K562 (cell line): ENCODE results near the gene CHPF.

Source experiments
- EP300 ChIP-seq: IDR thresholded peaks from 2 replicates; pipeline ENCODE4 v1.6.1; 2012; ENCODE audit warnings: low read length, improper control_type of control experiment
- NFE2L1 ChIP-seq: fragments of 450-650 bp; IDR thresholded peaks from 2 replicates; pipeline ENCODE4 v1.6.1; 2016; ENCODE audit warnings: missing genetic modification characterization, low read depth, mild to moderate bottlenecking, missing compliant biosample characterization, moderate library complexity, borderline replicate concordance
- POLR2A ChIP-seq: fragments of 450-650 bp; conservative IDR thresholded peaks from 2 replicates; pipeline ENCODE4 v1.6.1; 2016
- TCF3 ChIP-seq: sonication (generic); formaldehyde crosslinking; IDR thresholded peaks from 2 replicates; pipeline ENCODE4 v1.4.0; 2020; ENCODE audit warnings: mild to moderate bottlenecking, missing genetic modification reagents
- TCF7 ChIP-seq: sonication (generic); IDR thresholded peaks from 2 replicates; pipeline ENCODE4 v1.6.1; 2016; ENCODE audit warnings: antibody characterized with exemption, borderline replicate concordance
- TF ChIP-seq, protein P1 (sequence below): sonication (generic); formaldehyde crosslinking; IDR thresholded peaks from 2 replicates; pipeline ENCODE4 v1.5.0; 2020; ENCODE audit warnings: missing genetic modification reagents
- TF ChIP-seq, protein P2 (sequence below): fragments of 450-650 bp; formaldehyde crosslinking; IDR thresholded peaks from 2 replicates; pipeline ENCODE4 v1.4.0; 2022; ENCODE audit warnings: missing genetic modification characterization

GRCh38 chr2:219561179-219562048, 17.8 kb upstream of the CHPF start:
- no peak for TF ChIP-seq NFE2L1
- TF ChIP-seq EP300 = no peak
- TF ChIP-seq TCF3 (CRISPR knock-in tag) = no peak
- TF ChIP-seq, protein P1, sequence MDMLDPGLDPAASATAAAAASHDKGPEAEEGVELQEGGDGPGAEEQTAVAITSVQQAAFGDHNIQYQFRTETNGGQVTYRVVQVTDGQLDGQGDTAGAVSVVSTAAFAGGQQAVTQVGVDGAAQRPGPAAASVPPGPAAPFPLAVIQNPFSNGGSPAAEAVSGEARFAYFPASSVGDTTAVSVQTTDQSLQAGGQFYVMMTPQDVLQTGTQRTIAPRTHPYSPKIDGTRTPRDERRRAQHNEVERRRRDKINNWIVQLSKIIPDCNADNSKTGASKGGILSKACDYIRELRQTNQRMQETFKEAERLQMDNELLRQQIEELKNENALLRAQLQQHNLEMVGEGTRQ (CRISPR knock-in tag) = no peak
- TF ChIP-seq, protein P2, sequence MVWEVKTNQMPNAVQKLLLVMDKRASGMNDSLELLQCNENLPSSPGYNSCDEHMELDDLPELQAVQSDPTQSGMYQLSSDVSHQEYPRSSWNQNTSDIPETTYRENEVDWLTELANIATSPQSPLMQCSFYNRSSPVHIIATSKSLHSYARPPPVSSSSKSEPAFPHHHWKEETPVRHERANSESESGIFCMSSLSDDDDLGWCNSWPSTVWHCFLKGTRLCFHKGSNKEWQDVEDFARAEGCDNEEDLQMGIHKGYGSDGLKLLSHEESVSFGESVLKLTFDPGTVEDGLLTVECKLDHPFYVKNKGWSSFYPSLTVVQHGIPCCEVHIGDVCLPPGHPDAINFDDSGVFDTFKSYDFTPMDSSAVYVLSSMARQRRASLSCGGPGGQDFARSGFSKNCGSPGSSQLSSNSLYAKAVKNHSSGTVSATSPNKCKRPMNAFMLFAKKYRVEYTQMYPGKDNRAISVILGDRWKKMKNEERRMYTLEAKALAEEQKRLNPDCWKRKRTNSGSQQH (CRISPR knock-in tag) = no peak
- TF ChIP-seq POLR2A = no peak
- no peak for TF ChIP-seq TCF7
